HCT116 (cell line): Measurements from ENCODE around the gene PIP4P1. TPM values are rescaled to one million over a fixed set of nuclear protein-coding genes. Genes with fewer than 3 reads are reported as not detected.

Source experiments
- ATAC-seq: fragments of 200-7000 bp; cut with Tn5 transposase; 2 replicates; pipeline ENCODE4 v1.9.1; 2020; ENCODE audit warnings: mild to moderate bottlenecking, moderate library complexity
- BruUV-seq: library from RNA; stranded (reverse); fragments of 400-500 nt; replicated peaks from 2 replicates; lab custom pipeline; 2021; lab: Mats Ljungman, UMichigan
- CTCF ChIA-PET: fragments of 300-600 bp; sonication (Branson Sonifier 250); formaldehyde crosslinking; loops from one replicate; lab custom pipeline; 2021; ENCODE audit warnings: antibody characterized with exemption; lab: Charles Lee
- POLR2A ChIA-PET: fragments of 300-600, 350-600 bp; sonication (Branson Sonifier 250); formaldehyde crosslinking; loops from one replicate; lab custom pipeline; 2021; ENCODE audit warnings: antibody characterized with exemption; lab: Charles Lee
- RAD21 ChIA-PET, 2 experiments: fragments of 300-600 bp; sonication (Branson Sonifier 250); formaldehyde crosslinking; loops; one replicate each; lab custom pipeline; 2023; ENCODE audit warnings: low total read pairs in 2 of 2; ENCODE audit not compliant: uncharacterized antibody in 2 of 2, unreplicated experiment in 2 of 2, low non-redundant PET in 1 of 2; lab: Charles Lee
- DNase-seq: peaks from one replicate; pipeline ENCODE4 v3.0.0-alpha.2; 2010; ENCODE audit warnings: low read depth, low spot score
- H2AFZ ChIP-seq: fragments of 200-600 bp; shearing (Covaris generic), sonication (generic); 2 replicates; pipeline ENCODE4 v1.6.1; 2017; ENCODE audit warnings: low read depth, mixed run types, mixed read lengths, antibody characterized with exemption, low read length; ENCODE audit not compliant: poor library complexity, severe bottlenecking
- H3K27ac ChIP-seq: 2 replicates; pipeline ENCODE4 v1.5.1; 2012; ENCODE audit warnings: low read depth, low read length
- H3K27me3 ChIP-seq: fragments of 200-600 bp; sonication (generic); 2 replicates; pipeline ENCODE4 v1.6.1; 2016; ENCODE audit warnings: mixed run types, low read length, mixed read lengths; ENCODE audit not compliant: insufficient read depth
- H3K36me3 ChIP-seq, 2 experiments: fragments of 200-500 bp in 1 of 2; fragments of 200-600 bp in 1 of 2; sonication (Bioruptor generic) in 1 of 2; sonication (generic) in 1 of 2; 2 replicates each; pipeline versions ENCODE4 v1.5.1 to v1.6.1; 2014 to 2016; ENCODE audit warnings: low read length in 2 of 2, inconsistent platforms in 1 of 2, mixed read lengths in 1 of 2, mixed run types in 1 of 2; ENCODE audit not compliant: insufficient read depth in 2 of 2, control insufficient read depth in 1 of 2
- H3K4me1 ChIP-seq, 2 experiments: fragments of 200-600 bp in 1 of 2; sonication (generic) in 1 of 2; 2 replicates each; pipeline versions ENCODE4 v1.5.1 to v1.6.1; 2012 to 2017; ENCODE audit warnings: low read length in 2 of 2, inconsistent platforms in 1 of 2, mild to moderate bottlenecking in 1 of 2, mixed read lengths in 1 of 2, mixed run types in 1 of 2, moderate library complexity in 1 of 2; ENCODE audit not compliant: insufficient read depth in 2 of 2, control insufficient read depth in 1 of 2
- H3K4me2 ChIP-seq: fragments of 200-600 bp; sonication (generic); 2 replicates; pipeline ENCODE4 v1.6.1; 2017; ENCODE audit warnings: mixed run types, low read length, mixed read lengths
- H3K4me3 ChIP-seq, 2 experiments: fragments of 200-600 bp in 1 of 2; sonication (generic) in 1 of 2; replicated peaks in 1 of 2; 2 replicates each; pipeline ENCODE4 v1.5.1; 2011 to 2016; ENCODE audit warnings: low read length in 2 of 2, control low read depth in 1 of 2, low read depth in 1 of 2, mild to moderate bottlenecking in 1 of 2, mixed read lengths in 1 of 2, mixed run types in 1 of 2
- H3K79me2 ChIP-seq: fragments of 200-600 bp; sonication (generic); 2 replicates; pipeline ENCODE4 v1.6.1; 2017; ENCODE audit warnings: mild to moderate bottlenecking, mixed run types, low read length, moderate library complexity, mixed read lengths; ENCODE audit not compliant: insufficient read depth
- H3K9ac ChIP-seq: fragments of 200-600 bp; sonication (generic); 2 replicates; pipeline ENCODE4 v1.6.1; 2016; ENCODE audit warnings: low read length, mixed read lengths
- H3K9me2 ChIP-seq: fragments of 200-600 bp; sonication (generic), shearing (Covaris generic); 2 replicates; pipeline ENCODE4 v1.6.1; 2017; ENCODE audit warnings: mixed run types, mild to moderate bottlenecking, moderate library complexity; ENCODE audit not compliant: insufficient read depth
- H3K9me3 ChIP-seq, 2 experiments: fragments of 200-500 bp in 1 of 2; fragments of 200-600 bp in 1 of 2; sonication (Bioruptor generic) in 1 of 2; sonication (generic) in 1 of 2; 2 replicates each; pipeline ENCODE4 v1.6.1; 2014 to 2017; ENCODE audit warnings: low read length in 2 of 2, mixed read lengths in 2 of 2, inconsistent platforms in 1 of 2, low read depth in 1 of 2, mild to moderate bottlenecking in 1 of 2, mixed run types in 1 of 2, moderate library complexity in 1 of 2; ENCODE audit not compliant: control insufficient read depth in 1 of 2, insufficient read depth in 1 of 2
- H4K20me1 ChIP-seq: fragments of 200-600 bp; sonication (generic), shearing (Covaris generic); 2 replicates; pipeline ENCODE4 v1.6.1; 2017; ENCODE audit warnings: mixed run types, mild to moderate bottlenecking, moderate library complexity; ENCODE audit not compliant: insufficient read depth
- CBX3 ChIP-seq: IDR thresholded peaks from 2 replicates; pipeline ENCODE4 v1.6.1; 2012; ENCODE audit warnings: low read depth
- CEBPB ChIP-seq: IDR thresholded peaks from 2 replicates; pipeline ENCODE4 v1.6.1; 2012; ENCODE audit warnings: low read depth
- EGR1 ChIP-seq: IDR thresholded peaks from 2 replicates; pipeline ENCODE4 v1.6.1; 2012; ENCODE audit warnings: low read depth
- ELF1 ChIP-seq: IDR thresholded peaks from 2 replicates; pipeline ENCODE4 v1.6.1; 2012; ENCODE audit warnings: low read depth, borderline replicate concordance
- EZH2 ChIP-seq: fragments of 200-600 bp; sonication (generic); IDR thresholded peaks from 2 replicates; pipeline ENCODE4 v1.6.1; 2017; ENCODE audit warnings: antibody characterized with exemption, mixed run types
- FOSL1 ChIP-seq: IDR thresholded peaks from 2 replicates; pipeline ENCODE4 v1.6.1; 2012; ENCODE audit warnings: low read depth
- POLR2A ChIP-seq: IDR thresholded peaks from 2 replicates; pipeline ENCODE4 v1.7.0; 2011; ENCODE audit warnings: borderline replicate concordance; ENCODE audit not compliant: insufficient read depth, insufficient read length; ENCODE audit errors: extremely low read depth
- SIN3A ChIP-seq: IDR thresholded peaks from 2 replicates; pipeline ENCODE4 v1.6.1; 2012; ENCODE audit warnings: low read depth
- SP1 ChIP-seq: IDR thresholded peaks from 2 replicates; pipeline ENCODE4 v1.6.1; 2012; ENCODE audit warnings: low read depth
- SRF ChIP-seq: IDR thresholded peaks from 2 replicates; pipeline ENCODE4 v1.6.1; 2012; ENCODE audit warnings: low read depth
- TCF7L2 ChIP-seq: IDR thresholded peaks from 2 replicates; pipeline ENCODE4 v1.7.0; 2011; ENCODE audit warnings: borderline replicate concordance, inconsistent platforms; ENCODE audit not compliant: insufficient read depth, insufficient read length; ENCODE audit errors: extremely low read depth
- YY1 ChIP-seq: IDR thresholded peaks from 2 replicates; pipeline ENCODE4 v1.6.1; 2011; ENCODE audit warnings: low read length, low read depth, moderate library complexity, mild to moderate bottlenecking; ENCODE audit not compliant: insufficient replicate concordance; ENCODE audit errors: extremely low read depth
- ZNF274 ChIP-seq: fragments of 200-500 bp; sonication (Bioruptor generic); IDR thresholded peaks from 2 replicates; pipeline ENCODE4 v1.6.1; 2014; ENCODE audit warnings: mild to moderate bottlenecking, low read depth, low read length, inconsistent platforms
- intact Hi-C: fragments of 100-400 bp; cut with micrococcal nuclease; formaldehyde crosslinking; loops from 2 replicates; pipeline ENCODE4 v1.10.0; 2022
- total RNA-seq: library from RNA; stranded (reverse); gene quantifications from one replicate; pipeline ENCODE4 v1.2.1, GENCODE V29; 2021; ENCODE audit not compliant: unreplicated experiment
- TF ChIP-seq, protein P1 (sequence below), 3 experiments: fragments of 200-600 bp in 1 of 3; sonication (generic) in 1 of 3; IDR thresholded peaks in 2 of 3; conservative IDR thresholded peaks in 1 of 3; 2 replicates each; pipeline ENCODE4 v1.5.1; 2012 to 2017; ENCODE audit warnings: low read depth in 2 of 3, low read length in 2 of 3, antibody characterized with exemption in 1 of 3, borderline replicate concordance in 1 of 3, control low read depth in 1 of 3, mild to moderate bottlenecking in 1 of 3, mixed read lengths in 1 of 3, mixed run types in 1 of 3, moderate library complexity in 1 of 3; ENCODE audit not compliant: insufficient read depth in 1 of 3
- TF ChIP-seq, protein P2 (sequence below): IDR thresholded peaks from 2 replicates; pipeline ENCODE4 v1.6.1; 2012
- TF ChIP-seq, protein P3 (sequence below): IDR thresholded peaks from 2 replicates; pipeline ENCODE4 v1.6.1; 2011; ENCODE audit warnings: mild to moderate bottlenecking, low read length, moderate library complexity; ENCODE audit not compliant: insufficient replicate concordance; ENCODE audit errors: extremely low read depth

The PIP4P1 gene
- total RNA-seq, 1 experiment from 2014 or later: 35.4 TPM

DNA sequence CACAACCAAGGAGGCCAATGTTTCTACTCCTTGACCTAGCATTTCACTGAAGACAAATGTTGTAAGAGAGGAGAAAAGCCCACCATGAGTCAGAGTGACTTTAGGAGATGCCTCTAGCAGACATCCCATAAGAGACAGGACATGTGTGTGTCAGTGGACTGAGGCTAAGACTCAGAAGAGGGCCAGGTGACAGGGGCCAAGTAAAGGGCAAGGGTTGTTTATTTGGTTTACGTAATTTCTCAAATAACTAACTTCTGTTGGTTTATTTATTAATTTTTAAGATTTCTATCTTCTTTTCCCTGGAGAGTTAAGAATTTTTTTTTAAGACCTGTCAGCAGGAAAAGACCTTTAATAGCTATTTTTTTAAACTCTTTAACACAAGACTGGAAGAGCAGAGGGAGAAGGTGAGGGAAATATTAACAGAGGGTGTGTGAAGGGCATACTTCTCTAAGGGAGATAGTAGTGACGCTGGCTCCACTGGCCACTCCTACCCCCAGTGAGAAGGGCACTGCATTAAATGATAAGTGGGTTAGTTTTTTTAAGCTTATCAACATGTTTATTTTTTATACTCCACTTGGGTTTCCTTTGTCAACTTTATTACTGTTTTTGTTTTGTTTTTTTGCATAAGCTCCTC is 11.4 kb upstream of the PIP4P1 start:
- intact Hi-C loops: loop anchor here (5.0 kb wide), 1 partner anchor 145 kb away; no protein-coding TSS in a partner anchor
- DNase-seq (no peak), ATAC-seq (no peak)
- Histone ChIP-seq H2AFZ (no peak overlapping the region), H3K79me2 (peaks cover 55% of the 10 kb centered on the region), H3K4me2 (no peak overlapping the region), H3K9me3 (no peaks in the 10 kb centered on the region), H3K27me3 (no peaks in the 10 kb centered on the region), H3K9me2 (no peaks in the 10 kb centered on the region), H3K36me3 (peaks cover 36 to 58% of the 10 kb centered on the region in 2 experiments), H3K9ac (no peak overlapping the region), H3K4me3 (no peak overlapping the region), H3K27ac (no peak overlapping the region), H4K20me1 (no peaks in the 10 kb centered on the region), H3K4me1 (peaks cover 10 to 14% of the 10 kb centered on the region in 2 experiments; a peak in 3 of 4 replicates)
- ChIA-PET RAD21 (no interaction called here), POLR2A (interaction anchor here (0.9 to 1.2 kb wide), 3 partner anchors 11 to 57 kb away, joined by 3 to 4 read pairs (median 3); partner anchors contain the start of gene PIP4P1), CTCF (interaction anchor here (1.1 kb wide), 1 partner anchor 13 kb away, joined by 4 read pairs; no protein-coding TSS in a partner anchor)
- no TSS peak for BruUV-seq
- TF ChIP-seq CBX3 (no peak), ZNF274 (no peak), ELF1 (no peak), POLR2A (no peak), FOSL1 (no peak), EGR1 (no peak), EZH2 (no peak), SIN3A (no peak), TCF7L2 (no peak), YY1 (no peak), CEBPB (no peak), SRF (no peak), SP1 (no peak)
- TF ChIP-seq, protein P1, sequence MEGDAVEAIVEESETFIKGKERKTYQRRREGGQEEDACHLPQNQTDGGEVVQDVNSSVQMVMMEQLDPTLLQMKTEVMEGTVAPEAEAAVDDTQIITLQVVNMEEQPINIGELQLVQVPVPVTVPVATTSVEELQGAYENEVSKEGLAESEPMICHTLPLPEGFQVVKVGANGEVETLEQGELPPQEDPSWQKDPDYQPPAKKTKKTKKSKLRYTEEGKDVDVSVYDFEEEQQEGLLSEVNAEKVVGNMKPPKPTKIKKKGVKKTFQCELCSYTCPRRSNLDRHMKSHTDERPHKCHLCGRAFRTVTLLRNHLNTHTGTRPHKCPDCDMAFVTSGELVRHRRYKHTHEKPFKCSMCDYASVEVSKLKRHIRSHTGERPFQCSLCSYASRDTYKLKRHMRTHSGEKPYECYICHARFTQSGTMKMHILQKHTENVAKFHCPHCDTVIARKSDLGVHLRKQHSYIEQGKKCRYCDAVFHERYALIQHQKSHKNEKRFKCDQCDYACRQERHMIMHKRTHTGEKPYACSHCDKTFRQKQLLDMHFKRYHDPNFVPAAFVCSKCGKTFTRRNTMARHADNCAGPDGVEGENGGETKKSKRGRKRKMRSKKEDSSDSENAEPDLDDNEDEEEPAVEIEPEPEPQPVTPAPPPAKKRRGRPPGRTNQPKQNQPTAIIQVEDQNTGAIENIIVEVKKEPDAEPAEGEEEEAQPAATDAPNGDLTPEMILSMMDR (IDR thresholded peaks at IDR 0.05 in 2 of 3, conservative IDR thresholded peaks at IDR 0.05 in 1 of 3; ENCODE audit: borderline replicate concordance in 1 of 3, insufficient read depth in 1 of 3, low read depth in 2 of 3, low read length in 2 of 3): no peak
- TF ChIP-seq, protein P2, sequence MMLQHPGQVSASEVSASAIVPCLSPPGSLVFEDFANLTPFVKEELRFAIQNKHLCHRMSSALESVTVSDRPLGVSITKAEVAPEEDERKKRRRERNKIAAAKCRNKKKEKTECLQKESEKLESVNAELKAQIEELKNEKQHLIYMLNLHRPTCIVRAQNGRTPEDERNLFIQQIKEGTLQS: no peak
- TF ChIP-seq, protein P3, sequence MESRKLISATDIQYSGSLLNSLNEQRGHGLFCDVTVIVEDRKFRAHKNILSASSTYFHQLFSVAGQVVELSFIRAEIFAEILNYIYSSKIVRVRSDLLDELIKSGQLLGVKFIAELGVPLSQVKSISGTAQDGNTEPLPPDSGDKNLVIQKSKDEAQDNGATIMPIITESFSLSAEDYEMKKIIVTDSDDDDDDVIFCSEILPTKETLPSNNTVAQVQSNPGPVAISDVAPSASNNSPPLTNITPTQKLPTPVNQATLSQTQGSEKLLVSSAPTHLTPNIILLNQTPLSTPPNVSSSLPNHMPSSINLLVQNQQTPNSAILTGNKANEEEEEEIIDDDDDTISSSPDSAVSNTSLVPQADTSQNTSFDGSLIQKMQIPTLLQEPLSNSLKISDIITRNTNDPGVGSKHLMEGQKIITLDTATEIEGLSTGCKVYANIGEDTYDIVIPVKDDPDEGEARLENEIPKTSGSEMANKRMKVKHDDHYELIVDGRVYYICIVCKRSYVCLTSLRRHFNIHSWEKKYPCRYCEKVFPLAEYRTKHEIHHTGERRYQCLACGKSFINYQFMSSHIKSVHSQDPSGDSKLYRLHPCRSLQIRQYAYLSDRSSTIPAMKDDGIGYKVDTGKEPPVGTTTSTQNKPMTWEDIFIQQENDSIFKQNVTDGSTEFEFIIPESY: no peak
